Pulmonary artery endothelial cell (primary cell): ENCODE results near the gene ARHGAP10. TPM values are rescaled to one million over a fixed set of nuclear protein-coding genes. Genes with fewer than 3 reads are reported as not detected.
"Not testable (repeated sequence)": the region's sequence is repeated elsewhere in the genome, so short reads cannot be mapped to it uniquely, and the experiment has no call there.

Experiments
- DNase-seq: peaks from one replicate; pipeline ENCODE4 v3.0.0-alpha.2; 2011; ENCODE audit warnings: low read depth, low spot score
- total RNA-seq: library from RNA; depleted of rRNA; stranded (reverse); fragments of >200 nt; gene quantifications from 2 replicates; pipeline ENCODE4 v1.2.3, GENCODE V29; 2014

The ARHGAP10 gene
- total RNA-seq, 1 donor from 2014 or later: 18.5 TPM

- DNase-seq: no peak
These were observed 249.4 kb downstream of the ARHGAP10 start for GRCh38 chr4:147981305-147981704.

- DNase-seq: no peak
These were observed 252.3 kb downstream of the ARHGAP10 start for GRCh38 chr4:147984065-147984777.

- no peak for DNase-seq
These were observed 252.9 kb downstream of the ARHGAP10 start for GRCh38 chr4:147984778-147985138.

GRCh38 chr4:147985376-147985775 is 253.5 kb downstream of the ARHGAP10 start:
- DNase-seq: no peak

- no peak for DNase-seq
These were observed 255.4 kb downstream of the ARHGAP10 start for GRCh38 chr4:147987252-147987651.

- no peak for DNase-seq
These were observed 259.8 kb downstream of the ARHGAP10 start for GRCh38 chr4:147991543-147992283.

- no peak for DNase-seq
These were observed 262.2 kb downstream of the ARHGAP10 start for GRCh38 chr4:147994076-147994475.

- no peak for DNase-seq
These were observed 262.9 kb downstream of the ARHGAP10 start for GRCh38 chr4:147994491-147995385.

- DNase-seq: no peak
These were observed 265.0 kb downstream of the ARHGAP10 start for GRCh38 chr4:147996859-147997258.

- DNase-seq: not testable (repeated sequence)
These were observed 268.1 kb downstream of the ARHGAP10 start for GRCh38 chr4:148000038-148000437.

- peak; percentile 10 for DNase-seq
These were observed 272.5 kb downstream of the ARHGAP10 start for GRCh38 chr4:148004228-148004857.

- no peak for DNase-seq
These were observed 274.1 kb downstream of the ARHGAP10 start for GRCh38 chr4:148006001-148006400.

GRCh38 chr4:148007314-148007760 is 275.4 kb downstream of the ARHGAP10 start:
- peak; percentile 76 for DNase-seq

- DNase-seq: no peak
These were observed 275.9 kb downstream of the ARHGAP10 start for GRCh38 chr4:148007792-148008191.

GRCh38 chr4:148015058-148015457 is 283.2 kb downstream of the ARHGAP10 start:
- no peak for DNase-seq

- DNase-seq: no peak
These were observed 283.6 kb downstream of the ARHGAP10 start for GRCh38 chr4:148015468-148015867.

- no peak for DNase-seq
These were observed 284.3 kb downstream of the ARHGAP10 start for GRCh38 chr4:148016063-148016637.

GRCh38 chr4:148017801-148018200 is 285.9 kb downstream of the ARHGAP10 start:
- DNase-seq: peak; percentile 79

- no peak for DNase-seq
These were observed 289.8 kb downstream of the ARHGAP10 start for GRCh38 chr4:148021686-148022085.

- no peak for DNase-seq
These were observed 291.1 kb downstream of the ARHGAP10 start for GRCh38 chr4:148022975-148023374.
